ENCODE results near the gene JSRP1. TPM values are rescaled to one million over a fixed set of nuclear protein-coding genes. Genes with fewer than 3 reads are reported as not detected.

Gene JSRP1
- total RNA-seq, 1 donor, result 0.27 TPM

GRCh38 chr19:2237869-2238153 is 18.4 kb downstream of the JSRP1 start:
- H3K4me3 ChIP-seq (ENCODE audit: low read depth, low read length), result peak overlapping the region; percentile 84
- TF ChIP-seq CTCF (IDR thresholded peaks at IDR 0.05; ENCODE audit: insufficient read depth, low read length), result no peak
- no peak for DNase-seq (ENCODE audit: low read depth)

GRCh38 chr19:2237051-2237868 is 19.0 kb downstream of the JSRP1 start:
- no peak for DNase-seq (ENCODE audit: low read depth)
- H3K4me3 ChIP-seq (ENCODE audit: low read depth, low read length), result peak overlapping the region; percentile 84
- TF ChIP-seq CTCF (IDR thresholded peaks at IDR 0.05; ENCODE audit: insufficient read depth, low read length), result no peak

GRCh38 chr19:2236314-2237050 is 19.7 kb downstream of the JSRP1 start, which contains the start of the genes PLEKHJ1 and SF3A2:
TSS of gene PLEKHJ1 (minus strand) at chr19:2236329. CDS start at chr19:2236248, 81 bp downstream.
TSS of gene SF3A2 (plus strand) at chr19:2236824. CDS start at chr19:2243419, 6,595 bp downstream.
- peak; percentile 98 for DNase-seq (ENCODE audit: low read depth)
- peak within 1 kb of the TSS; percentile 84 for H3K4me3 ChIP-seq (ENCODE audit: low read depth, low read length)
- TF ChIP-seq CTCF (IDR thresholded peaks at IDR 0.05; ENCODE audit: insufficient read depth, low read length), result peak; percentile 91

- no peak for TF ChIP-seq CTCF (IDR thresholded peaks at IDR 0.05; ENCODE audit: insufficient read depth, low read length)
- peak overlapping the region; percentile 84 for H3K4me3 ChIP-seq (ENCODE audit: low read depth, low read length)
- DNase-seq (ENCODE audit: low read depth), result no peak
Observed at GRCh38 chr19:2236064-2236313, 20.2 kb downstream of the JSRP1 start.

GRCh38 chr19:2235381-2236063 is 20.7 kb downstream of the JSRP1 start:
- no peak for DNase-seq (ENCODE audit: low read depth)
- TF ChIP-seq CTCF (IDR thresholded peaks at IDR 0.05; ENCODE audit: insufficient read depth, low read length), result no peak
- peak overlapping the region; percentile 84 for H3K4me3 ChIP-seq (ENCODE audit: low read depth, low read length)

GRCh38 chr19:2234996-2235380 is 21.2 kb downstream of the JSRP1 start:
- no peak for DNase-seq (ENCODE audit: low read depth)
- H3K4me3 ChIP-seq (ENCODE audit: low read depth, low read length), result peak overlapping the region; percentile 84
- no peak for TF ChIP-seq CTCF (IDR thresholded peaks at IDR 0.05; ENCODE audit: insufficient read depth, low read length)
